OCI-LY1 (cell line): ENCODE data around the gene PLP1.

Experiments
- H2AFZ ChIP-seq: fragments of 200-600 bp; sonication (generic), shearing (Covaris generic); 2 replicates; pipeline ENCODE4 v1.6.0; 2014; ENCODE audit warnings: antibody characterized with exemption, mild to moderate bottlenecking, low read length
- H3F3A ChIP-seq: fragments of 200-600 bp; sonication (generic), shearing (Covaris generic); 2 replicates; pipeline ENCODE4 v1.6.0; 2014; ENCODE audit warnings: mild to moderate bottlenecking, antibody characterized with exemption, low read length, moderate library complexity; ENCODE audit not compliant: insufficient read depth
- H3K27ac ChIP-seq: fragments of 200-600 bp; sonication (generic); 2 replicates; pipeline ENCODE4 v1.5.1; 2014; ENCODE audit warnings: low read length, mixed run types, mild to moderate bottlenecking, low read depth; ENCODE audit not compliant: poor library complexity, severe bottlenecking
- H3K27me3 ChIP-seq: fragments of 200-600 bp; sonication (generic); 2 replicates; pipeline ENCODE4 v1.6.0; 2014; ENCODE audit warnings: antibody characterized with exemption, mild to moderate bottlenecking, low read length, moderate library complexity; ENCODE audit not compliant: insufficient read depth
- H3K36me3 ChIP-seq: fragments of 200-600 bp; sonication (generic); 2 replicates; pipeline ENCODE4 v1.6.1; 2014; ENCODE audit warnings: mild to moderate bottlenecking, antibody characterized with exemption, low read length, moderate library complexity, mixed read lengths; ENCODE audit not compliant: insufficient read depth
- H3K4me1 ChIP-seq: fragments of 200-600 bp; sonication (generic); 2 replicates; pipeline ENCODE4 v1.5.1; 2014; ENCODE audit warnings: mild to moderate bottlenecking, low read length, moderate library complexity; ENCODE audit not compliant: insufficient read depth, severe bottlenecking
- H3K4me2 ChIP-seq: fragments of 200-600 bp; sonication (generic), shearing (Covaris generic); 2 replicates; pipeline ENCODE4 v1.6.1; 2014; ENCODE audit warnings: low read length
- H3K4me3 ChIP-seq: fragments of 200-600 bp; sonication (generic); 2 replicates; pipeline ENCODE4 v1.5.1; 2014; ENCODE audit warnings: low read length, low read depth, mild to moderate bottlenecking, mixed read lengths; ENCODE audit not compliant: poor library complexity, severe bottlenecking
- H3K79me2 ChIP-seq: fragments of 200-600 bp; shearing (Covaris generic); 2 replicates; pipeline ENCODE4 v1.6.1; 2016; ENCODE audit warnings: mixed run types, low read length, mixed read lengths; ENCODE audit not compliant: insufficient read depth
- H3K9ac ChIP-seq: fragments of 200-600 bp; sonication (generic), shearing (Covaris generic); 2 replicates; pipeline ENCODE4 v1.6.1; 2014; ENCODE audit warnings: mild to moderate bottlenecking, low read length, mixed read lengths
- H3K9me2 ChIP-seq: fragments of 200-600 bp; sonication (generic), shearing (Covaris generic); 2 replicates; pipeline ENCODE4 v1.6.1; 2014; ENCODE audit warnings: low read depth, mild to moderate bottlenecking, low read length, mixed read lengths
- H3K9me3 ChIP-seq: fragments of 200-600 bp; shearing (Covaris generic); 2 replicates; pipeline ENCODE4 v1.6.1; 2014; ENCODE audit warnings: low read length, mixed read lengths
- H4K20me1 ChIP-seq: fragments of 200-600 bp; sonication (generic), shearing (Covaris generic); 2 replicates; pipeline ENCODE4 v1.6.0; 2016; ENCODE audit warnings: mild to moderate bottlenecking, low read length; ENCODE audit not compliant: insufficient read depth
- CTCF ChIP-seq: fragments of 200-600 bp; sonication (generic), shearing (Covaris generic); IDR thresholded peaks from 2 replicates; pipeline ENCODE4 v1.5.1; 2017; ENCODE audit warnings: mild to moderate bottlenecking, antibody characterized with exemption, low read length, moderate library complexity, mixed read lengths
- EZH2 ChIP-seq: fragments of 200-600 bp; sonication (generic), shearing (Covaris generic); IDR thresholded peaks from 2 replicates; pipeline ENCODE4 v1.8.0; 2017; ENCODE audit warnings: borderline replicate concordance, mixed run types, mild to moderate bottlenecking, antibody characterized with exemption, low read length, moderate library complexity, mixed read lengths

The PLP1 gene

GRCh38 chrX:103789004-103789403 is 12.4 kb downstream of the PLP1 start:
- Histone ChIP-seq H3K4me1 (no peaks in the 10 kb centered on the region), H3K27ac (no peak overlapping the region), H4K20me1 (no peaks in the 10 kb centered on the region), H3K4me2 (no peak overlapping the region), H2AFZ (no peak overlapping the region), H3K27me3 (no peaks in the 10 kb centered on the region), H3K36me3 (no peaks in the 10 kb centered on the region), H3K79me2 (no peaks in the 10 kb centered on the region), H3K9ac (no peak overlapping the region), H3K9me2 (no peaks in the 10 kb centered on the region), H3F3A (no peaks in the 10 kb centered on the region), H3K4me3 (no peak overlapping the region), H3K9me3 (no peaks in the 10 kb centered on the region)
- TF ChIP-seq CTCF = no peak
- no peak for TF ChIP-seq EZH2

GRCh38 chrX:103791228-103791627 is 14.6 kb downstream of the PLP1 start:
- Histone ChIP-seq H3K9ac (no peak overlapping the region), H3F3A (no peaks in the 10 kb centered on the region), H3K36me3 (no peaks in the 10 kb centered on the region), H3K27me3 (no peaks in the 10 kb centered on the region), H3K4me1 (no peaks in the 10 kb centered on the region), H3K4me3 (no peak overlapping the region), H4K20me1 (no peaks in the 10 kb centered on the region), H3K4me2 (no peak overlapping the region), H3K27ac (no peak overlapping the region), H3K79me2 (no peaks in the 10 kb centered on the region), H3K9me2 (no peaks in the 10 kb centered on the region), H2AFZ (no peak overlapping the region), H3K9me3 (no peaks in the 10 kb centered on the region)
- TF ChIP-seq CTCF (no peak), EZH2 (no peak)

GRCh38 chrX:103791826-103792485 is 15.3 kb downstream of the PLP1 start:
- TF ChIP-seq CTCF = no peak
- TF ChIP-seq EZH2 = no peak
- no peaks in the 10 kb centered on the region for H3K36me3 ChIP-seq
- H2AFZ ChIP-seq = no peak overlapping the region
- H3K4me2 ChIP-seq = no peak overlapping the region
- no peaks in the 10 kb centered on the region for H3K9me3 ChIP-seq
- no peak overlapping the region for H3K27ac ChIP-seq
- no peak overlapping the region for H3K9ac ChIP-seq
- H3F3A ChIP-seq = no peaks in the 10 kb centered on the region
- no peaks in the 10 kb centered on the region for H3K27me3 ChIP-seq
- H3K4me3 ChIP-seq = no peak overlapping the region
- H4K20me1 ChIP-seq = no peaks in the 10 kb centered on the region
- H3K4me1 ChIP-seq = no peaks in the 10 kb centered on the region
- no peaks in the 10 kb centered on the region for H3K79me2 ChIP-seq
- no peaks in the 10 kb centered on the region for H3K9me2 ChIP-seq
